VCaP (cell line): ENCODE measurements around the gene YIPF4.
A peak's percentile ranks its signal among the peaks of the same experiment; 100 is the strongest.

ENCODE experiments used
- H3K27ac ChIP-seq: fragments of 450-650 bp; 2 replicates; pipeline ENCODE4 v1.5.1; 2017
- CTCF ChIP-seq: fragments of 450-650 bp; conservative IDR thresholded peaks from 2 replicates; pipeline ENCODE4 v1.5.1; 2017; ENCODE audit warnings: mild to moderate bottlenecking, moderate library complexity

YIPF4 gene

GRCh38 chr2:32277674-32278477 is at the start of gene YIPF4:
TSS of gene YIPF4 (plus strand) at chr2:32277904. CDS start at chr2:32278156, 252 bp downstream.
- peak within 1 kb of the TSS; percentile 83 for H3K27ac ChIP-seq
- no peak for TF ChIP-seq CTCF

- no peak for TF ChIP-seq CTCF
- H3K27ac ChIP-seq = no peak overlapping the region
Measured at GRCh38 chr2:32228181-32228580, 49.5 kb upstream of the YIPF4 start.

DNA sequence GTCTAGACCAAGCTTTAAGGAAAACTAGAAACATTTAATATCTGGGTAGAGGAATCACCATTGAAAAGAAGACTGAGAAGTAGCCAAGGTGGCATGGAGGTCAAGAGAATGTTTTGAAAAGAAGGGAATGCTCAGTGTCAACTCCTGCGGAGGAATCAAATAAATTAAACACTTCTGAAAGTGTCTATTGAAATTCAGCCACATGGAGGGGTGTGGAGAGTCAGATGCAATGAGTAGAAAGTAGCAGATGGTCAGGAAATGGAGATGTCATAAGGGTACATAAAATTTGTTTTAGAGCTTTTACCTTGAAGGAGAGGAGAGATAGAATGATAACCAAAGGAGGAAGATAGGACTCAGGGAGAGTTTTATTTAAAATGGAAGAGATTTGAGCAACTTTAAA is 48.1 kb upstream of the YIPF4 start:
- no peak overlapping the region for H3K27ac ChIP-seq
- TF ChIP-seq CTCF = no peak

DNA sequence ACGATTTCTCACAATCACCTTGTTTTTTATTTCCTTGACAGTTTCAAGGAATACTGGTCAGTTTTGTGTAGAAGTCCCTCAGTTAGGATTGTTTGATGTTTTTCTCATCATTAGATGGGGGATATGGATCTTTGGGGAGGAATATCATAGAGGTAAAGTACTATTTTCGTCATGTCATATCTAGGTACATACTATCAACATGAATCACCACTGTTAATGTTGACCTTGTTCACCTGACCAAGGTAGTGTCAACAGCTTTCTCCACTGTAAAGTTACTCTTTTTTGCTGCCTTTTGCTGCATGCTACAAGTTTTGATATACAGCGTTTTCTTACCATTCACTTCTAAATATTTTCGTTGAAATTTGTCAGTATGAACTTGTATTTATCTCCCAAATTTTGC is 45.7 kb upstream of the YIPF4 start:
- TF ChIP-seq CTCF = no peak
- H3K27ac ChIP-seq = no peak overlapping the region

DNA sequence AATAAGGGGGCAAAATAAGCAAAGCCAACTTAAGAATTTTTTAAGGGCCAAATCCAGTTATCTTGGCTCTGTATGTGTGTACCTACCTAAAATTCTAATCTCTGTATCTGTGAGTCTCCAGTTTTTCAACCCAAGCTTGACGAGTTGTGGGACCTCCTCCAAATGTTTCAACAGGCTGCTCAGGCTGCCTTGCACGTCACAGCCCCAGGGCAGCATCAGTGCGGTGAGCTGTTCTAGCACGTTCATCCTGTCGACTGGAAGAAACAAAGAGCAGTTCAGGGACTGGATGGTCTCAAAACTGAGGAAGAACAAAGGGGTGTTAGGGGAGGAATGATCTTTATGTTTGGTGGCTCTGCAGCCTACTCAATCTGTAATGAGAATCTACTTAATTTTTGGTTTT is 42.4 kb upstream of the YIPF4 start:
- TF ChIP-seq CTCF = no peak
- no peak overlapping the region for H3K27ac ChIP-seq

GRCh38 chr2:32237488-32237887 is 40.2 kb upstream of the YIPF4 start:
- no peak for TF ChIP-seq CTCF
- H3K27ac ChIP-seq = no peak overlapping the region

- H3K27ac ChIP-seq = no peak overlapping the region
- TF ChIP-seq CTCF = no peak
Measured at GRCh38 chr2:32237996-32238395, 39.7 kb upstream of the YIPF4 start.
